Mucosa of stomach (tissue), 1 donor: ENCODE measurements around the gene KRI1.
"Not testable (repeated sequence)": the region's sequence is repeated elsewhere in the genome, so short reads cannot be mapped to it uniquely, and the experiment has no call there.

Experiments used
- H3K27me3 ChIP-seq: one replicate; pipeline ENCODE4 v1.7.0; 2013; ENCODE audit warnings: mild to moderate bottlenecking, low read length; ENCODE audit not compliant: control insufficient read depth, insufficient read depth
- H3K36me3 ChIP-seq: one replicate; pipeline ENCODE4 v1.7.0; 2013; ENCODE audit warnings: low read length; ENCODE audit not compliant: control insufficient read depth, insufficient read depth
- H3K4me1 ChIP-seq: one replicate; pipeline ENCODE4 v1.7.0; 2013; ENCODE audit warnings: mild to moderate bottlenecking, low read length; ENCODE audit not compliant: control insufficient read depth, insufficient read depth
- H3K4me3 ChIP-seq: one replicate; pipeline ENCODE4 v1.7.0; 2013; ENCODE audit warnings: low read length
- H3K9ac ChIP-seq: one replicate; pipeline ENCODE4 v1.7.0; 2013; ENCODE audit warnings: mild to moderate bottlenecking, low read length, moderate library complexity
- H3K9me3 ChIP-seq: one replicate; pipeline ENCODE4 v1.7.0; 2013; ENCODE audit warnings: mild to moderate bottlenecking, low read length, moderate library complexity; ENCODE audit not compliant: control insufficient read depth
- donor health status: Pancreatic carcinoma.

KRI1 gene

DNA sequence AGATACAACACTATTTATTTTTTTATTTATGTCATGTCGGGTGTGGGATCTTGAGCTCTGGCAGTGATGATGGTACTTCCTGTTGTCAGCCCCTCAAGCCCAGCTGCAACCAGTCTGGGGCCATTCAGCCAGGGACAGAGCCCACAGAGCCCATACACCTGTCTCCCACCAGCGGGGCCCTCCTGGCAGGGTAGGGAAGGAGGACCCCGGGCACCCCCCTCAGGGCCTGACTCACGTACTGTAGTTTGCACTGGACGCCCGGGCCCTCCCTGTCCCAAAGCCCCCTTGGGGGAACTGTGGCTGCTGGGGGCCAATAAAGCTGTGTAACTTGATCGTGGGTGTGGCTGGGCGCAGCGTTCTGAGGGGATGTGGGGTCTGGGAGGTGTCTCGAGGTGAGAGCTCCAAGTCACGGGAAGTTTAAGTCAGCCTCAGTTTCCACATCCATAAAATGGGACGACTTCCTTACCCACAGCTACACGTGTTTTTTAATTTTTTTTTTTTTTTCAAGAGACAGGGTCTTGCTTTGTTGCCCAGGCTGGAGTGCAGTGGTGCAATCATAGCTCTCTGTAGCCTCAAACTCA, 12.6 kb downstream of the KRI1 start:
- Histone ChIP-seq H3K36me3 (no peaks in the 10 kb centered on the region), H3K4me1 (no peaks in the 10 kb centered on the region), H3K9me3 (no peaks in the 10 kb centered on the region), H3K9ac (no peak overlapping the region), H3K27me3 (no peaks in the 10 kb centered on the region), H3K4me3 (no peak overlapping the region)

DNA sequence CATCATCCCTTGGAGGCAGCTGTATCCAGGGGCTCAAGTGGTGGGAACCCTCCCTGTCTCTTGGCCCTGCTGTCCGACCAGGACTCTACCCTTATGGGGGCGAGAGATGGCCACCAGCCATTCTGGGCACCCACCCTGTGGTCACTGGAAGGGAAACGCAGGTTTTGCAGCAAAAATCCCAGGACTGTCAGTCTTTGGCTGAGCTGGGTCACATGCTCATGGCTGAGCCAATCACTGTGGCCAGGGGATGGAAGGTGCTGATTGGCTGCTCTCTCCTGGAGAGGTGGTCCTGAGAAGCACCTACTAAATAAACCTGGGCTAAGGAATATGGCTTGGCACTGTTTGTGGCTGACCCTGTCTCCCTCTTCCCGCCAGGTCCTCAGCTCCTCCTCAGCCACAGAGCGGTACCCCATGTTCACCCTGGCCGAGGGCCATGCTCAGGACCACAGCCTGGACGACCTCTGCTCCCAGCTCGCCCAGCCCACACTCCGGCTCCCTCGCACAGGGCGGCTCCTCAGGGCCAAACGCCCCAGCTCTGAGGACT, 13.2 kb downstream of the KRI1 start:
- Histone ChIP-seq H3K4me3 (no peak overlapping the region), H3K9ac (no peak overlapping the region), H3K4me1 (no peaks in the 10 kb centered on the region), H3K9me3 (no peaks in the 10 kb centered on the region), H3K36me3 (no peaks in the 10 kb centered on the region), H3K27me3 (no peaks in the 10 kb centered on the region)

DNA sequence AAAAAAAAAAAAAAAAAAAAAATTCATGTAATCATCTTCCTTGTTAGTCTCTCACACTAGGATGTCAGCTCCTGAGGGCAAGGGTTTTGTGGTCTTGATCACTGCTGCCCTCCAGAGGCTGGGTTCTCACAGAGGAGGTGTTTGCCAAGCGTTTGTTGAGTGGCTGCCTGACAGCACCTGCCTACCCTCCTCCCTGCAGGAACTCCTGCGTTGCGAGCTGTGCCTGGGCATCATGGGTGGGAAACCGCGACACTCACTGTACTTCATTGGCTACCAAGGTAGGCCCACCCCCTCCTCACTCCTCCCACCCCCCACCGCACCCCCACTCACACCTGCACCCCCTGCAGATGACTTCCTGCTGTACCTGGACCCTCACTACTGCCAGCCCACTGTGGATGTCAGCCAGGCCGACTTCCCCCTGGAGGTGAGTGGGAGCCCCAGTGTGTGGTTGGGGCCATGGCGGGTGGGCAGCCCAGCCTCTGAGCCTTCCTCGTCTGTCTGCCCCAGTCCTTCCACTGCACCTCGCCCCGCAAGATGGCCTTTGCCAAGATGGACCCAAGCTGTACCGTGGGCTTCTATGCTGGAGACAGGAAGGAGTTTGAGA, 14.0 kb downstream of the KRI1 start:
- Histone ChIP-seq H3K9ac (no peak overlapping the region), H3K27me3 (no peaks in the 10 kb centered on the region), H3K4me1 (no peaks in the 10 kb centered on the region), H3K9me3 (no peaks in the 10 kb centered on the region), H3K4me3 (no peak overlapping the region), H3K36me3 (no peaks in the 10 kb centered on the region)

DNA sequence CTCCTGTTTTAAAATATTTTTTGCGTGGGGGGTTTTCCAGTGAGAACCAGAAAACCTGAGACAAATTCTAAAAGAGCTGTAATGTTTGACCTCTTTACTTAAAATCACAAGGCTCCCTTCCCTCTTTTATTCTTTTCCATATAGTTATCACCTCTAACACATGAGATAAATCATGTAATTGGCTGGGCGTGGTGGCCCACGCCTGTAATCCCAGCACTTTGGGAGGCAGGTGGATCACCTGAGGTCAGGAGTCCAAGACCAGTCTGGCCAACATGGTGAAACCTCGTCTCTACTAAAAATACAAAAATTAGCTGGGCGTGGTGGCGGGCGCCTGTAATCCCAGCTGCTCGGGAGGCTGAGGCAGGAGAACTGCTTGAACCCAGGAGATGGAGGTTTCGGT, 14.8 kb downstream of the KRI1 start:
- H3K4me1 ChIP-seq, H3K36me3 ChIP-seq, H3K4me3 ChIP-seq, H3K27me3 ChIP-seq, H3K9ac ChIP-seq, H3K9me3 ChIP-seq: not testable (repeated sequence)

DNA sequence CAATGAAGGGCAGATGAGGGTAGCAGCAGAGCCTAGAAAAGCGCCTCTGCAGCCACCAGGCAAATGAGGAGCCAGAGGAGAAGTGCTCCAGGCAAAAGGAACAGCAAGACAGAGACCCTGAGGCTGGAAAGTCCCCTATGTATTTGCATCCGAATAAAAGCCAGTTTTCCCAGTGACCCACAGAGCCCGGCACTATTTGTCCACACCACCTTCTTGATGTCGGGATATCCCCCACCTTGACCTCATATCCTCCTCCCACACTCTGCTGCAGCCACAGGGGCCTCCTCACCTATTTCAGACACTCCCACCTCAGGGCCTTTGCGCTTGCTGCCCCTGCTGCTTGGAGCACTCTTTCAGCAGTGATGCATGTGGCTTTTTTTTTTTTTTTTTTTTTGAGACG, 15.5 kb downstream of the KRI1 start:
- Histone ChIP-seq H3K9ac (no peak overlapping the region), H3K9me3 (no peaks in the 10 kb centered on the region), H3K36me3 (no peaks in the 10 kb centered on the region), H3K27me3 (no peaks in the 10 kb centered on the region), H3K4me3 (no peak overlapping the region), H3K4me1 (no peaks in the 10 kb centered on the region)

DNA sequence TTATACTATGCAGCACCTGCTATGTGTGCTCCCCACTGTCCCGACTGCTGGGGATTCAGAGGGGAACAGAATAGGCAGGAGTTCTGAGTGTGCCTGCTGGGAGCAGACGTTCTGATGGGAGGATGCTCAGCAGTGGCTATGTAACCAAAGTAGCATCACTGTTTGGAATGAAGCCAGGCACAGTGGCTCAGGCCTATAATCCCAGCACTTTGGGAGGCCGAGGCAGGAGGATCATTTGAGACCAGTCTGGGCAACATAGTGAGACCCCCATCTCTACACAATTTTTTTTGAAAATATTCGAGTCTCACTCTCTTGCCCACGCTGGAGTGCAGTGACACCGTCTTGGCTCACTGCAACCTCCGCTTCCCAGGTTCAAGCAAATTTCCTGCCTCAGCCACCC, 16.1 kb downstream of the KRI1 start:
- Histone ChIP-seq H3K9ac (no peak overlapping the region), H3K4me1 (peaks cover 4% of the 10 kb centered on the region), H3K27me3 (no peaks in the 10 kb centered on the region), H3K4me3 (no peak overlapping the region), H3K36me3 (no peaks in the 10 kb centered on the region), H3K9me3 (no peaks in the 10 kb centered on the region)

DNA sequence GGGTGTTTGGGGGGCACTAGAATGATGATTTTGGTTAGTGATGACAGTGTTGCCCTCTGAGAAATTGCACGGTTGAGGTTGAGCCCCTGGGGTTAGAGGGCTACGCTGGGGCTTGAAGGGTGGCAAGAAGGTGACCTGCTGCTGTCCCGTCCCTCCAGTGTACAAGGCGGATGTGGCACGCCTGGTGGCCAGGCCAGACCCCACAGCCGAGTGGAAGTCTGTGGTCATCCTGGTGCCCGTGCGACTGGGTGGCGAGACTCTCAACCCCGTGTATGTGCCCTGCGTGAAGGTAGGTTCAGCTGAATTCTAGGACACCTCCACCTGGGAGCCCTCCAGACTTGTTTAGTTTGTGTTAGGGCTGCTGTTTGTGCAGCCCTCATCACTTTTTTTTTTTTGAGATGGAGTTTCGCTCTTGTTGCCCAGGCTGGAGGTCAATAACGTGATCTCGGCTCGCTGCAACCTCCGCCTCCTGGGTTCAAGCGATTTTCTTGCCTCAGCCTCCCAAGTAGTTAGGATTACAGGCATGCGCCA, 17.0 kb downstream of the KRI1 start:
- no peaks in the 10 kb centered on the region for H3K27me3 ChIP-seq
- no peak overlapping the region for H3K4me3 ChIP-seq
- H3K9me3 ChIP-seq, result no peaks in the 10 kb centered on the region
- peaks cover 6% of the 10 kb centered on the region for H3K4me1 ChIP-seq
- H3K36me3 ChIP-seq, result no peaks in the 10 kb centered on the region
- no peak overlapping the region for H3K9ac ChIP-seq

DNA sequence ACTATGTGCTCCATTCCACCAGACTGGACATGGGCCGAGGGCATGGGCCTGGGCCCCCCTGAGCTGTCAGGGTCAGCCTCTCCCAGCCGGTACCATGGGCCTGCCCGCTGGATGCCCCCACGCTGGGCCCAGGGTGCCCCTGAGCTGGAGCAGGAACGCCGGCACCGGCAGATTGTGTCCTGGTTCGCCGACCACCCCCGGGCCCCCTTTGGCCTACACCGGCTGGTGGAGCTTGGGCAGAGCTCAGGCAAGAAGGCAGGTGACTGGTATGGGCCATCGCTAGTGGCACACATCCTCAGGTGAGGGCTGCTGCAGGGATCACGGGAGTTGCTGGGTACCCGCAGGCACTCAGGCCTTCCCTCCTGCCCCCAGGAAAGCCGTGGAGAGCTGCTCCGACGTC, 19.0 kb downstream of the KRI1 start:
- Histone ChIP-seq H3K9ac (no peak overlapping the region), H3K4me1 (peaks cover 6% of the 10 kb centered on the region), H3K9me3 (no peaks in the 10 kb centered on the region), H3K4me3 (no peak overlapping the region), H3K27me3 (no peaks in the 10 kb centered on the region), H3K36me3 (no peaks in the 10 kb centered on the region)

DNA sequence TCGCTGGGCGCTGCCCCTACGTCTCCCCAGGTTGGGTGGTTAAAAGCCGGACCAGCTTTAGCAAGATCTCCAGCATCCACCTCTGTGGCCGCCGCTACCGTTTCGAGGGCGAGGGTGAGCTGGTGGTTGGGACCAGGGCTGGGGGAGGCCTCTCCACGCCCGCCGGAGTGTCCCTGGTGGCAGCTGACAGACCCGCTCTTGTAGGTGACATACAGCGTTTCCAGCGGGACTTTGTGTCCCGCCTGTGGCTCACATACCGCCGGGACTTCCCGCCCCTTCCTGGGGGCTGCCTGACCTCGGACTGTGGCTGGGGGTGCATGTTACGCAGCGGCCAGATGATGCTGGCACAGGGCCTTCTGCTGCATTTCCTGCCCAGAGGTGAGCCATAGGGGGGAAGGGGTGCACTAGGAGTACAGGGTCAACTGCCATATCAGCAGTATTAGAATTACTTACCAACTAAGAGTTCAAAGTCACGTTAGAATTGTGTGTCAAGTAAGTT, 21.0 kb downstream of the KRI1 start:
- Histone ChIP-seq H3K4me1 (peaks cover 6% of the 10 kb centered on the region), H3K27me3 (no peaks in the 10 kb centered on the region), H3K9me3 (no peaks in the 10 kb centered on the region), H3K4me3 (peak overlapping the region; percentile 84), H3K36me3 (no peaks in the 10 kb centered on the region), H3K9ac (peak overlapping the region; percentile 91)

DNA sequence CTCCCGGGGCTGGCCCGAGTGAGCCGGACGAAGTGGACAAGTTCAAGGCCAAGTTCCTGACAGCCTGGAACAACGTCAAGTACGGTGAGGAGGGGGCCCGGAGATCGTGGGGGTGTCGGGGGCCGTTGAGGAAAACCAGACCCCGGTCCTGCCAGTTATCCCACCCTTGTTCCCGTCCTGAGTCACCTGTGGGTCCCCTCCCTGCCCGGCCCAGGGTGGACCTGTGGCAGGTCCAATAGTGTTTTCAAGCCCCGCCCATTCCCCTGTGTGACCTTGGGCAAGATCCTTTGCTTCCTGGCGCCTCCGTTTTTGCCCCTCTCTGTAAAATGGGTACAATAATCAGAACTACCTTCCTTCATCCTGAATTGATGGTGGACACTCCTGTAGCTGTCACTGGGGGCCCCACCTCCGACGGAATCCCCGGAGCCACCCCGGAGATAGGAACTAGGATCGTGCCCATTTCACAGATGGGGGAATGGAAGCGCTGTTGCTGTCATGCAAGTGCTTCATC, 21.5 kb downstream of the KRI1 start:
- Histone ChIP-seq H3K9me3 (no peaks in the 10 kb centered on the region), H3K4me3 (peak overlapping the region; percentile 84), H3K27me3 (no peaks in the 10 kb centered on the region), H3K9ac (peak overlapping the region; percentile 91), H3K4me1 (peaks cover 6% of the 10 kb centered on the region), H3K36me3 (no peaks in the 10 kb centered on the region)

DNA sequence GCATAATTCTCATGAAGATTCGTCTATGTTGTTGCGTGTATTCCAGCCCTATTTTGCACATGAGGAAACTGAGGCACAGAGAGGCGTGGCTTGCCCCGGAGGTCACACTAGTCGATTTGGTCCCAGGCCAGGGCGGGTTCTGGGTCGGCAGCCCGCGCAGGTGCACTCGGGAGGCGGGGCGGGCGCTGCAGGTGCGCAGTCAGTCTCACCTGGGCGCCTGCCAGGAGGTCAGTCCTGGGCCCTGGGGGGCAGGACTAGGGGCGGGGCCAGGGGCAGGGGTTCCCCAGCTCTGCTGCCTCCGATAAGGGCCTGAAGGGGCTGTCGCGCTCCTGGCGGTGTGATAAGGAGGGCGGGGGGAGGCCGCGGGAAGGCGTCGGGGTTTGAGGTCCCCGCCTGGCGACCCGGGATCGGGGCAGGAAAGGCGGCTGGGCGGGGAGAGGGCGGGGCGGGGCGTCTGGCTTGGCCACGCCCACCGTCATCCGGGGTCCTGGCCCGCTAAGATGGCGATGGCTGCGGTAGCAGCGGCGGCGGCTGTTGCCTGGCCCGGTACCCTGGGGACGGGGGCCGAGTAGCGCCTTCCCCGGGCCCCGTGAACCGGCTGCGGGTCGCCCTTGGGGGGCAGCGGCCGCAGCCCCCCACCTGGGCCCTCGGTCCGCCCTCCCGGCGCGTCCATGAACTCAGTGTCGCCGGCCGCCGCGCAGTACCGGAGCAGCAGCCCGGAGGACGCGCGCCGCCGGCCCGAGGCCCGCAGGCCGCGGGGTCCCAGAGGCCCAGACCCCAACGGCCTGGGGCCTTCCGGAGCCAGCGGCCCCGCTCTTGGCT, 22.2 kb downstream of the KRI1 start, which contains the start of gene ATG4D:
ATG4D (plus strand) TSS at position 485 of the 822 bp plus-strand sequence; CDS start at position 672, 187 bp downstream.
- no peaks in the 10 kb centered on the region for H3K27me3 ChIP-seq
- H3K4me1 ChIP-seq, result peaks cover 6% of the 10 kb centered on the region
- H3K4me3 ChIP-seq, result peak within 1 kb of the TSS; percentile 84
- H3K9me3 ChIP-seq, result no peaks in the 10 kb centered on the region
- H3K36me3 ChIP-seq, result no peaks in the 10 kb centered on the region
- H3K9ac ChIP-seq, result peak within 1 kb of the TSS; percentile 91

DNA sequence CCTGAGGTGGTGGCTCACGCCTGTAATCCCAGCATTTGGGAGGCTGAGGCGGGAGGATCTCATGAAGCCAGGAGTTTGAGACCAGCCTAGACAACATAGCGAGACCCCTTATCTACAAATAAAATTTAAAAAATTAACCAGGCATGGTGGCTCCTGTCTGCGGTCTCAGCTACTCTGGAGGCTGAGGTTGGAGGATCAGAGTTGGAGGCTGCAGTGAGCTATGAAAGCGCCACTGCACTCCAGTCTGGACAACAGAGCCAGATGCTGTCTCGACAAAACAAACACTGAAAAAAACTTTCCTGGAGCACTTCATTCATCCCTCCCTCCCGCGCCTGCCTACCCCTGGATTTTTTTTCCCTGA, 22.8 kb downstream of the KRI1 start:
- no peak overlapping the region for H3K4me3 ChIP-seq
- H3K27me3 ChIP-seq, result no peaks in the 10 kb centered on the region
- no peaks in the 10 kb centered on the region for H3K36me3 ChIP-seq
- H3K9me3 ChIP-seq, result no peaks in the 10 kb centered on the region
- H3K4me1 ChIP-seq, result peaks cover 6% of the 10 kb centered on the region
- H3K9ac ChIP-seq, result peak overlapping the region; percentile 91
